Prostate gland (tissue), 2 donors: ENCODE data around the gene TSPY2.
"Not testable (repeated sequence)": the region's sequence is repeated elsewhere in the genome, so short reads cannot be mapped to it uniquely, and the experiment has no call there.

ENCODE experiments used
- CTCF ChIP-seq, 4 experiments: fragments of 200-600 bp in 2 of 4; fragments of 450-650 bp in 2 of 4; sonication (generic) in 2 of 4; IDR thresholded peaks; 1 replicate in 3 of 4; 2 replicates in 1 of 4; pipeline ENCODE4 v1.5.1; 2016 to 2019; ENCODE audit warnings: antibody characterized with exemption in 4 of 4, mild to moderate bottlenecking in 2 of 4, moderate library complexity in 2 of 4
- POLR2AphosphoS5 ChIP-seq: sonication (generic); formaldehyde crosslinking; IDR thresholded peaks from one replicate; pipeline ENCODE4 v1.6.1; 2017; ENCODE audit warnings: antibody characterized with exemption

GRCh38 chrY:6245923-6246322 lies at the start of gene TSPY2:
- not testable (repeated sequence) for TF ChIP-seq CTCF (IDR thresholded peaks at IDR 0.05); POLR2AphosphoS5
